SH-SY5Y (cell line): ENCODE measurements around the gene DHDDS.

ENCODE experiments used
- GATA2 ChIP-seq: IDR thresholded peaks from 2 replicates; pipeline ENCODE4 v1.6.1; 2011; ENCODE audit warnings: mild to moderate bottlenecking, low read depth, low read length
- GATA3 ChIP-seq: IDR thresholded peaks from 2 replicates; pipeline ENCODE4 v1.6.1; 2011; ENCODE audit warnings: low read depth, mild to moderate bottlenecking, low read length, moderate library complexity

DNA sequence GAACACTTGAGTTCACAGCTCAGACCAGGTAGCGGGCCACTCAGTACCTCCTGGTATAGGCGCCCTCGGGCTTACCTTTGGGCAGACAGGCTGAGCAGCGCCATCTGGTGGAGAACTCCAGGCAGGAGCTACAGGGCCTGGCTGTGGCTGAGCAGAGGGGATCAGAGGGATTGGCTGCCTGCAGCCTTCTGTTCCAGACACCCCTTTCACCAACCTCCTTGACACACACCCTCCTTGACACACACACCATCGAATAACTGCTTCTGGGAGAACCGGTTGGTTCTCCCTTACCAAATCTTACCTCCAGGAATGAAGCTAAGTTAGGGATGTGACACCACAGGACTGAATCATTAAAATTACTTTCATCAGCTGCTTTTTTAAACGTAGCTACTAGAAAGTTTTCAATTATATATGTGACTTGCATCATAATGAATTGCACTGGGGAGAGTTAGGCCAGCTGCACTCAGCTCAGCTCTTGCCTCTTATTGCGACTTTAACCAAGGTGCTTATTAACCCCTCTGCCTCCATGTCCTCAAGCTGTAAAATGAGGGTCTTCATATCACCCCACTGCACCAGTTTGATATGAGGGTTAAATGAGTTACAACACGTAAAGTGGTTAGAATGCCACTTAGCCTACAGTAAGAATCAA, 14.9 kb upstream of the DHDDS start:
- no peak for TF ChIP-seq GATA2
- TF ChIP-seq GATA3, result no peak
